C1 segment of cervical spinal cord (tissue), 14 donors: ENCODE data around the gene NEGR1.

Experiments used
- DNase-seq, 14 donors: peaks; one replicate each; lab custom pipeline; 2025; lab: John Stamatoyannopoulos, UW

NEGR1 gene

DNA sequence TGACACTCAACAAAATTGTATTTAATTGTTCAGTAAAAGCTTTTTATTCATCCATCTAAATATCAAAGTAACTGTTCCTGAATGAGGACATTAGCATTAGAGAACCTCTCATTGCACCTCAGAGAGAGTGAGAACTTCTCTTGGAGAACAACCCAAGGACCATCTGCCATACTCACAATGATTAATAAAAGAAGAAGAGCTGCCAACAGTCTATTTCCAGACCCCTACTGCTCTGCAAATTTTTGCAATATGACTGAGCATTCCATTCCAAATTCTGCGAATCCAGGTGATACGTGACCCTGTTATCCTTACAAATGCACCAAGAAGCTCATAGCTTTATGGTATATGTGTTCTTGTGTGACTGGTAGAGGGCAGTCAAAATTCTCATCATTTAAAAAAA is 422.5 kb downstream of the NEGR1 start:
- DNase-seq, result peak in 1 of 14 donors; percentile 85

DNA sequence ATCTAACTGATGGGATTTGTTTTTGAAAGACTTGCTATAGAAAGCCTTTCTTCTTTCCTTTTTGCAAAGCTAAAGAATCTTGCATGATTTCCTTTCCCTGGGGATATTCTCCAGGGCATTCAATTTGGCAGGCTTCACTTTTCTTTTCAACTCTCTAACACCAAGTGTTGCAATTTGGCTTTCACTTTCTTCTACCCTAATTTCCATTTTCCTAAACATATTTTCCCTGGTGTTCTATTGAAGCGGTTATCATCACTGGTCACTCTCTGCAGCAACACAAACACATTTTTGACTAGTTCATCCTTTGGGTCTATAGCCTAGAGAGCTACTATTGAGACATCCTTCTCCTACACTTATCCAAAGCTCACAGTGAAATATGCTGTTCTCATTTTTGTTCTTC is 424.5 kb downstream of the NEGR1 start:
- no peak for DNase-seq

DNA sequence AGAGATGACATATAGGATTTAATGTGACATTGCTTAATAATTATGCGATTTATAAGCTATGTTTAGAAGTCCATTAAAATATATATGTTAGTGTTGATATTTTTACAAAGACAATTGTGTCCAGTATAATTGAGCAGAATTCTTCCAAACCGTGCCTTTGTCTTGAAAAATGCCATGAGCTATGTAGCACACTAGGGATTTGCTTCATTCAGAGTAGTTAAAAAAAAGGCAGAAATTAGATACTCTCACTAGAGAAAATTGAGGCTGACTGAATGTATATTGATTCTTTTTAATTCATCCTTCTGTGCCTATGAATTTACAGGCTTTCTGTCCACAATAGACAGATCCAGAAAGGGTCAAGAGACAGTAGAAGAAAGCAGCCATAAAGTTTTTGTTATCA is 429.0 kb downstream of the NEGR1 start:
- no peak for DNase-seq

- DNase-seq, result peak in 1 of 14 donors; percentile 48
Measured at GRCh38 chr1:71850936-71851335, 431.4 kb downstream of the NEGR1 start.

- no peak for DNase-seq
Measured at GRCh38 chr1:71850515-71850914, 431.8 kb downstream of the NEGR1 start.

DNA sequence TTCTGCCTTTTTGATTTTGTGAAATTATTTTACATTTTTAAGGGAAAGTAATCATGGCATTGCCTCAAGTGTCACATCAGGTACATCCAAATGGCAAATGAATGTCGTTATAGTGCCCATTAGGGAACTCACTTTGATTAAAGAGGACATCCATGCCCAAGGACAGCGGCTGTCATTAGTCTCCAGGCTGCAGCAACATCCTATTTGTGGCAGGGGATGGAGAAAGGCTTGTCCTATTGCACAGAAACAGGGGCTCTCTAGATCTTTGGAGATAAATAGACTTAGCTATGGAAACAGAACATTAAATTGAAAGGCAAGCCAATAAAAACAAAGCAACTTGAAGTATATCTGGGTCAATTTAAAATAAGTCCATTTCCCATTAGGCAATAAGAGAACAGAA is 439.3 kb downstream of the NEGR1 start:
- no peak for DNase-seq

- DNase-seq, result no peak
Measured at GRCh38 chr1:71839876-71840275, 442.5 kb downstream of the NEGR1 start.

GRCh38 chr1:71836904-71837303 is 445.4 kb downstream of the NEGR1 start:
- DNase-seq, result no peak

DNA sequence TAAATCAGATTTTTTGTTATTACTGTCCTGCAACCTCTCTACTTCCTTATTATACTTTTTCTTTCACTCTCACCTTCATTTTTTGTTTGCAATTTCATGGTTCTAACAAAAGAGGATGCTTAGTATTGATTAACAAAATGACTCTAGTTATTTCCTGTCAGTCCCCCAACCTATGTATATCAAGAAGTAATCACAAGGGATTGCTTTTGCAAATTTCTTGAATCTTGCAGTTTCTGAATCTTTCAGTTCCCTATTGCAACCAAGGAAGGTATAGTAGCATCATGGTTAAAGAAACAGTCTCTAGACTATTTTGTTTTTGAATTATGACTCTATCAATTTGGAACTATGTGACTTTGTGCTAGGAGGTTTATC is 446.9 kb downstream of the NEGR1 start:
- DNase-seq, result no peak

DNA sequence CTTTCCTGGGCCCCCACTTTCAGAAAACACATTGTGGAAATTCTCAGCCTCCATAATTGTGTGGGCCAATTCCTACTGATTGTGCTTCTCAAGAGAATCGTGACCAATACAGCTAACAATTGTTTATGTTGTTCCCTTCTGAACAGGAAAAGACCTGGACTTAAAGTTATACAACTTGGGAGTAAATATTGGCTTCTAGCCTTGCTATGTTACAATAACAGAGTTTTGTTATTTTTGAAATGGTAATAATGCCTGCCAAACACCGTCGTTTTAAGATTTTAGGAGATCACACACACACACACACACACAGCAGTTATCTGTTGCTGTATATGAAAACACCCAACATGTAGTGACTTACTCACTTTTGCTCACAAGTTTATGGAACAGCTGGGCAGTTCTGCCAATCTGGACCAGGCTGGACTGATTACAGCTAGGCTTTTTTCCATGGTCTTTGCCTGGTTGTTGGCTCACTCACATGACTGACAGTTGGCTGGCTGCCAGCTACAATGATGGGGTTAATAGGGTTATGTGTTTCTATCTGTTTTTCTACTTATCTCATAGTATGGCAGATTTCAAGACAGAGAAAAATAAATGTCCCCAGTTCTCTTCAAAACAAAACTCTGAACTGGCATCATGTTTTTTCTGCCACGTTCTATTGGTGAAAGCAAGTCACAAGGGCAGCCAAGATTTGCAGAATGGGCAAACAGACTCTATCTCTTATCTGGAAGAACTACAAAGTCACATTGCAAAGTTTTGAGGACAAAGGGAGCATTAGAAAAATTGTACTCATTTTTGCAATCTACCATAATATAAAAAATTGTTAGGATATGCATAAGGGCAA is 447.5 kb downstream of the NEGR1 start:
- DNase-seq, result no peak

- DNase-seq, result no peak
Measured at GRCh38 chr1:71831646-71832045, 450.7 kb downstream of the NEGR1 start.

GRCh38 chr1:71829346-71829745 is 453.0 kb downstream of the NEGR1 start:
- no peak for DNase-seq

- peak in 11 of 14 donors; percentile 12 to 46 (median 19) for DNase-seq
Measured at GRCh38 chr1:71828431-71829012, 453.8 kb downstream of the NEGR1 start.

GRCh38 chr1:71823708-71824305 is 458.5 kb downstream of the NEGR1 start:
- DNase-seq, result peak in 1 of 14 donors; percentile 44

- DNase-seq, result no peak
Measured at GRCh38 chr1:71817028-71817427, 465.3 kb downstream of the NEGR1 start.

DNA sequence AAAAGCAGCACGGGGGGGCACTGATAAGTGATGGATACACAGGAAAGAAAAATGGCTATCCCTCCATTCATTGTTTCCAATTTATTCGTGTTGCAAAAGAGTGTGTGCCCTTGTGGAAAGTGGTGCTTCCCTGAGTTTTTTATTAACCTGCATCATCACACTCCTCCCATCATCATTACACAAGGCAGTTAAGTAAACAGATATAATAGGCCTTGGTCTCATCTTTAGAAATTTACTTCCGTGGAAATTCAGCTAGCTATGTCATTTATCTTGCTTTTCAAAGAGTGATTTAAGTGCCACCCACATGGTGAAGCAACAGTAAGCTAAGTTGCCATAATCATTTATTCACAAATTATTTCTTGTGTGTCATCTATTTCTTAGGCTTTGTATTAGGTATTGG is 473.3 kb downstream of the NEGR1 start:
- DNase-seq, result no peak

- DNase-seq, result peak in 1 of 14 donors; percentile 10
Measured at GRCh38 chr1:71804140-71804539, 478.2 kb downstream of the NEGR1 start.

DNA sequence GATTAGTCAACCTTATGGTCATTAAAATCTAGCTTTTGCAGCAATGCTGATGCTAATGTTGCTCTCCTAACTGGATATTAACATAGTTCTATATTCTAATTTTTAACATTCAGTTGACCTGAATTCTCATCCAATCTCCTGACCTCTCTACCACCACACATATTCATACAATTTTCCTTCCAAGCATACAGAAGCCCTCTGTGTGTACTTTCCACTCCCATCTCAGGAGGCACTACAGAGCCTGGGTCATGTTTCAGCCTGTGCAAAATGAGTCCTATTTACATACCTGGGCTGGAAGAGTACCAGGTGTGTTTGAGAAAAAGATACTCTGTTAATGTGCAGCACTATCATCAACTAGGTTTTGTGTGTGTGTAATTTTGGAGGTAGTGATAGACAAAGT is 486.3 kb downstream of the NEGR1 start:
- no peak for DNase-seq

DNA sequence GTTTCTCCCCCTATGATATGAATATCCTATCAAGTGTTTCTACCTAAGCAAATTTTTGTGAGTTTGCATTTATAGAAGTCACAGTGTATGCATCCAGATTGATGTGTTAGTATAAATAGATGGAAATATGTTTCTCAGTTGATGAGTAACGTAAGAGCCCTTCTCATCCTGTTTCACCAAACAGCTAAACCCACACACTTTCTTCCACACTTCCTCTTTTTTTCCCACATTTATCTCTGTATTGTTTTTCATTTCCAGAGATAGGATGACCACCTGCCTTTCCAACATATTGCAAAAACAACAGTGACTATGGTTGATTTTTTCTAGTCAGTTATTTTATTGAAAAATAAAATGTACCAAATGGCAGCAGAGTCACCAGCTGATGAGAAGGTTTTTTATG is 490.1 kb downstream of the NEGR1 start:
- DNase-seq, result no peak

DNA sequence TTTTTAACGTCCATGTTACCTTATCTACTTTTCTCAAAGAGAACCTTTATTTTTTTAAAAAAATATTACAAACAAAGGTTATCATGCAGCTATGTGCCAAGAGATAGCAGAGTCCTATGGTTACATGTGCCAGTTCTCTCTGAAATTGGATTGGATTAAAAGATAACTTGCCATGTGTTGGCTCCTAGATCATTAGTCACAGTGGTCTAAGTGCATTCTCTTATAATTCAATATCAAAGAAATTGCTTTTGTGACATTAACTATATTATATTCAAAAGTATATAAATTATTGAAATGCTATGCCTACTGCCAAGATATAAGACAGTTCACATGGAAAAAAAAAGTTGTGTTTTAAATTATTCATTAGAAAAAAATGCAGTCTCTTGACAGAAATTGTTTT is 494.2 kb downstream of the NEGR1 start:
- peak in 1 of 14 donors; percentile 23 for DNase-seq

GRCh38 chr1:71787699-71788098 is 494.6 kb downstream of the NEGR1 start:
- DNase-seq, result peak in 1 of 14 donors; percentile 20

DNA sequence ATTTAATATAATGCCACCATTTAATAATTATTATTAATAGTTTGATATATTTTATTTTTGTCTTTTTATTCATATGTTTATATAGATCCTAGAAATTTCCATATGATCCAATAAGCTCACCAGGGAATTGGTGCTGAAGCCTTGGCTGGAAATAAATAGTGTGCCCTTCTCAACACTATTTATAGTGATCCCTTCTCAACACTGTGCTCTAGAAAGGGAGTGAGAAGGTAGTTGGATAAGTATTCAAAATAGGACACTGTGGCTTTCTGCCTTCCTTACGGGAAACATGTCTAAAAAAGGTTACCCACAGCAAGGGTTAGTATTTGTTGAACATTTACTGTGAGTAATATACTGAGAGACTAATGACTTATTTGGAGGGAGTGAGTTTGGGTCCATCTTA is 496.1 kb downstream of the NEGR1 start:
- no peak for DNase-seq

DNA sequence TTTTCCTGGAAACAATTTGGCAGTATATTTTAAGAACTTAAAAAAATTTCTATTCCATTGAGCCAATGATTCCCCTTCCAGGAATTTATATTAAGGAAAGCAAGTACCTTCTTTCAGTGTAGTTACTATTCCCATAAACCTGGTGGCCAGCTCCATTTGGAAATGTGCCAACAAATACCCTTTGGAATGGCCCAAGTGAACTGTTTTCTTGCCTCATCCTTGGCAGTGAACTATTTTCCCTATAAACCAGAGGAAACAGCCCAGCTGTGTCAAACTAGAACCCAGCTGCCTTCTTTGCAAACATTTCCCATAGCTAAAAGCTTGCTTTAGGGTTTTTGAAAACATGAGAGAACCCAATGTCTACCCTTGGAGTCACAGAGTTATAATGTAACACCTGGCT is 496.9 kb downstream of the NEGR1 start:
- no peak for DNase-seq
